ENCODE measurements around the gene DCC. TPM values are rescaled to one million over a fixed set of nuclear protein-coding genes. Genes with fewer than 3 reads are reported as not detected.

DCC gene
- total and polyA plus RNA-seq, 2 experiments from 2014 or later, result 0.53 to 0.73 TPM

- TF ChIP-seq ZNF462 (CRISPR knock-in tag; IDR thresholded peaks at IDR 0.05) (no peak), ETS1 (IDR thresholded peaks at IDR 0.05) (no peak), NANOG (IDR thresholded peaks at IDR 0.05; ENCODE audit: borderline replicate concordance) (no peak), POLR2AphosphoS5 (IDR thresholded peaks at IDR 0.05; ENCODE audit: low read depth) (no peak), EZH2phosphoT487 (IDR thresholded peaks at IDR 0.05; ENCODE audit: unreplicated experiment) (no peak), CTCF (conservative IDR thresholded peaks at IDR 0.05; ENCODE audit: low read depth in 2 of 2) (no peak)
These were observed 884.3 kb downstream of the DCC start (continued) for GRCh38 chr18:53224128-53224778.

Data from GM23338 (cell line).